Peyer's patch (tissue), 4 donors: ENCODE results near the gene DNASE1L2. TPM values are rescaled to one million over a fixed set of nuclear protein-coding genes. Genes with fewer than 3 reads are reported as not detected.

Experiments used
- DNase-seq, 3 donors: peaks; one replicate each; pipeline ENCODE4 v3.0.0-alpha.2; 2017 to 2019
- H3K27ac ChIP-seq, 4 donors: fragments of 200-600 bp; sonication (generic); one replicate each; pipeline ENCODE4 v1.5.1; 2016 to 2019
- H3K27me3 ChIP-seq, 2 donors: fragments of 200-600 bp; sonication (generic); one replicate each; pipeline ENCODE4 v1.5.1; 2019
- H3K36me3 ChIP-seq, 3 donors: fragments of 200-600 bp; sonication (generic); one replicate each; pipeline ENCODE4 v1.5.1; 2016 to 2019
- H3K4me1 ChIP-seq, 4 donors: fragments of 200-600 bp; sonication (generic); one replicate each; pipeline ENCODE4 v1.5.1; 2016 to 2019
- H3K4me3 ChIP-seq, 4 donors: fragments of 200-600 bp; sonication (generic); 1 replicate in 3 of 4; 2 replicates in 1 of 4; pipeline ENCODE4 v1.5.1; 2016 to 2019; ENCODE audit warnings: mild to moderate bottlenecking in 1 of 4
- H3K9me3 ChIP-seq, 4 donors: fragments of 200-600 bp; sonication (generic); one replicate each; pipeline ENCODE4 v1.5.1; 2016 to 2019; ENCODE audit warnings: mild to moderate bottlenecking in 1 of 4
- POLR2A ChIP-seq, 2 donors: fragments of 450-650 bp; IDR thresholded peaks; one replicate each; pipeline ENCODE4 v1.5.1; 2017; ENCODE audit warnings: antibody characterized with exemption in 2 of 2, mild to moderate bottlenecking in 2 of 2, moderate library complexity in 2 of 2
- total RNA-seq, 4 donors: library from RNA; depleted of rRNA; stranded (reverse); fragments of >200 nt; gene quantifications; one replicate each; pipeline ENCODE4 v1.1.0, GENCODE V29; 2016
- TF ChIP-seq, protein P1 (sequence below), 6 experiments: fragments of 450-650 bp in 4 of 6; fragments of 200-600 bp in 2 of 6; sonication (generic) in 1 of 6; IDR thresholded peaks; one replicate each; pipeline ENCODE4 v1.5.1; 2017 to 2019; ENCODE audit warnings: antibody characterized with exemption in 6 of 6, mild to moderate bottlenecking in 3 of 6, moderate library complexity in 1 of 6

The DNASE1L2 gene
- total RNA-seq, 4 donors from 2014 or later: 2.0 to 2.8 (median 2.5) TPM; not detected in 1

DNA sequence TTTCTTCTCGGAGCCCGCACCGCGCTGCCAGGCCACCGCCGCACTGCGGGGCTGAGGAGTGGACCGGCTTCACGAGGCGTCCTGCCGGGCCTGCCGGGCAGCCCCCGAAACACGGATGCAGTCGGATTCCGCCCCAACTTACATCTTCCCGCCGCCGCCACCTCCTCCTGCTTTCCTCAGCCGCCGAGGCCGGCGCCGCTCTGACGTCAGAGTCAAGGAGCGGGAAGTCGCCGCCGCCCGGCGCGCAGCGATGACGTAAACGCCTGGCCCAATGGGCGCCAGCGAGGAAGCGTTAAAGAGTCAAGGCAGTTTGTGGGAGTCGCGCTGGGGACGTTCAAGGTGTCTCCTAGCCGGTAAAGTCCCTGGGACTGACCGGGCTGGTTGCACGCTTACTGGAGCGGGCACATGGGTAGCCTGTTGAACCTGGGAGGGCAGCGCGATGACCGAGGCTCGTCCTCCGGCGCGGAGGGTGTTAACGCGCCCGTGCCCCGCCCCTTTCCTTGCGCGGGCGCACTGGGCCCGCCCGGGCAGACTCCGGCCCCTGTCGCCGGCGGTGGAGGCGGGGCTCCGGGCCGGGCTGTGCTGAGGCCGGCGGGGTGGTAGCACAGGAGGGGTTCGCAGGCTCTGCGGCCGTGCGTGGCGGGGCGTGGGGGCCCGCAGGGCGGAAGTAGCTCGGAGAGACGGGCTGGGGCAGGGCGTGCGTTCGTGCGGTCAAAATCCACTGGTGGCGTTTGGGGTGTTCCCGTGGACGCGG, 31.8 kb downstream of the DNASE1L2 start, which contains the start of gene RNPS1:
Gene RNPS1, minus strand, starts transcription at position 214 of the 754 bp plus-strand sequence. CDS start 3,483 bp downstream, outside the sequence.
- DNase-seq: peak; percentile 93 to 99 (median 98)
- peak; percentile 89 to 93 for TF ChIP-seq POLR2A (IDR thresholded peaks at IDR 0.05)
- TF ChIP-seq, protein P1, sequence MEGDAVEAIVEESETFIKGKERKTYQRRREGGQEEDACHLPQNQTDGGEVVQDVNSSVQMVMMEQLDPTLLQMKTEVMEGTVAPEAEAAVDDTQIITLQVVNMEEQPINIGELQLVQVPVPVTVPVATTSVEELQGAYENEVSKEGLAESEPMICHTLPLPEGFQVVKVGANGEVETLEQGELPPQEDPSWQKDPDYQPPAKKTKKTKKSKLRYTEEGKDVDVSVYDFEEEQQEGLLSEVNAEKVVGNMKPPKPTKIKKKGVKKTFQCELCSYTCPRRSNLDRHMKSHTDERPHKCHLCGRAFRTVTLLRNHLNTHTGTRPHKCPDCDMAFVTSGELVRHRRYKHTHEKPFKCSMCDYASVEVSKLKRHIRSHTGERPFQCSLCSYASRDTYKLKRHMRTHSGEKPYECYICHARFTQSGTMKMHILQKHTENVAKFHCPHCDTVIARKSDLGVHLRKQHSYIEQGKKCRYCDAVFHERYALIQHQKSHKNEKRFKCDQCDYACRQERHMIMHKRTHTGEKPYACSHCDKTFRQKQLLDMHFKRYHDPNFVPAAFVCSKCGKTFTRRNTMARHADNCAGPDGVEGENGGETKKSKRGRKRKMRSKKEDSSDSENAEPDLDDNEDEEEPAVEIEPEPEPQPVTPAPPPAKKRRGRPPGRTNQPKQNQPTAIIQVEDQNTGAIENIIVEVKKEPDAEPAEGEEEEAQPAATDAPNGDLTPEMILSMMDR (IDR thresholded peaks at IDR 0.05): peak in 1 of 6 experiments; percentile 0
- H3K27ac ChIP-seq: peak within 1 kb of the TSS; percentile 90 to 97 (median 94)
- H3K36me3 ChIP-seq: peaks cover 0 to 14% (median 0%) of the 10 kb centered on the region in 3 donors
- H3K4me1 ChIP-seq: peaks cover 0 to 36% (median 8%) of the 10 kb centered on the region in 4 donors
- no peaks in the 10 kb centered on the region for H3K27me3 ChIP-seq
- H3K9me3 ChIP-seq: peaks cover 0 to 4% (median 0%) of the 10 kb centered on the region in 4 donors
- H3K4me3 ChIP-seq: peak within 1 kb of the TSS; percentile 72 to 88 (median 78)

DNA sequence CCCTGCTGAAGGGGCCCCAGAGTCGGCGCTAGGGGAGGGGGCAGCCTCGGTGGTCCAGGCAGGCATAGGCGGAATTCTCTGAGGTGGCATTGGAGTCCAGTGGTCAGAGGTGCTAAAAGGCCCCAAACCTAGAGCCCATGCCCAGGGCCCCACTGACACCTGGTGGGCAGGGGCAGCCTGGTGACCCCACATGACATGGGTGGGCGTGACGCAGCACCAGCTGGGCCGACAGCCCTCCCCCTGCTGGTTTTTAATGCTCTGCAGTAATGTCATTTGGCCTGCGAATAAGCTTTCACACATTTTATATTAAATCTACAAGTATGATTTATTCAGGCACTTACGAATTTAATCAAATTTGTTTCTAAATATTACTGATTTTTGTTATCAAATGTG, 33.8 kb downstream of the DNASE1L2 start:
- DNase-seq: no peak
- H3K36me3 ChIP-seq: no peaks in the 10 kb centered on the region
- no peak for TF ChIP-seq POLR2A (IDR thresholded peaks at IDR 0.05)
- TF ChIP-seq, protein P1 (IDR thresholded peaks at IDR 0.05): no peak
- peaks cover 0 to 36% (median 8%) of the 10 kb centered on the region in 4 donors for H3K4me1 ChIP-seq
- peak overlapping the region in 1 of 4 donors; percentile 72 for H3K4me3 ChIP-seq
- no peaks in the 10 kb centered on the region for H3K27me3 ChIP-seq
- no peak overlapping the region for H3K27ac ChIP-seq
- peaks cover 0 to 4% (median 0%) of the 10 kb centered on the region in 4 donors for H3K9me3 ChIP-seq

DNA sequence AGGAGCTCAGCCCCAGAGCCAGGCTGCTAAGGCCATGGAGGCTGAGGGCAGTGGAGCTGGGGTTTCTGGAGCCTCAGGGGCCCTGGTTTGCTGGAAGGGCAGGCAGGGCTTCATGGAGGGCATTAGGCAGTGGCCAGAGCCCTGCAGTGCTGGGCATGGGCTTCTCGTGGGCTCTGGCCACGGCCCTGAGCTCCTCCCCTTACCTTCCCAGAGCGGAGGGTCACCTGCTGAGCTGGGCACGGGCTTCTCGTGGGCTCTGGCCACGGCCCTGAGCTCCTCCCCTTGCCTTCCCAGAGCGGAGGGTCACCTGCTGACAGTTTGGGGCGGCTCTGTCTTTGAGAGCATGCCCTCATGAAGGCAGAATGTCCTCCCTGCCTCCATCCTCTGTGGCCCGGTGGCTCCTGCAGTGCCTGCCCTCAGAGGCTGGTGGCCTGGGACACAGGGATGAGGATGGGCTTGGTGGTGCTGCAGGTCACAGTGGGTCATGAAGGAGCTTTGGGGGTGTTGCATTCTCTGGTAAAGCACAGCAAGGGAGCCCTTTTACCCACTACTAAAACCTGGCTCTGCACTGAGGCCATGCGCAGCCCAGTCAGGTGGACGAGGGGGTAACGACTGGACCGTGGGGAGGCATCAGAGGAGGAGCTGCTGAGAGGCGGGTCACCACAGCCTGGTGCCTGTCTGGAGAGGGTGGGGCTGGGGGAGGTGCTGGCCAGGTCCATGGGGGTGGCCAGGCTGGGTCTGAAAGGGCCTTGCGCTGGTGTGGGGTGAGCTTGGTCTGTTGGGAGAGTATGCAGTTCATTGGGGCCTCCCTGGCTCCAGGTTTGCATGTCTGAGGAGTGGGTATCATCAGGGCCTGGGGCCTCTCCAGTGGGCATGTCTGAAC, 34.6 kb downstream of the DNASE1L2 start:
- no peak for DNase-seq
- peaks cover 0 to 4% (median 0%) of the 10 kb centered on the region in 4 donors for H3K9me3 ChIP-seq
- H3K4me1 ChIP-seq: peaks cover 0 to 30% (median 8%) of the 10 kb centered on the region in 4 donors
- TF ChIP-seq, protein P1 (IDR thresholded peaks at IDR 0.05): no peak
- no peak for TF ChIP-seq POLR2A (IDR thresholded peaks at IDR 0.05)
- no peak overlapping the region for H3K4me3 ChIP-seq
- no peaks in the 10 kb centered on the region for H3K36me3 ChIP-seq
- no peak overlapping the region for H3K27ac ChIP-seq
- no peaks in the 10 kb centered on the region for H3K27me3 ChIP-seq

DNA sequence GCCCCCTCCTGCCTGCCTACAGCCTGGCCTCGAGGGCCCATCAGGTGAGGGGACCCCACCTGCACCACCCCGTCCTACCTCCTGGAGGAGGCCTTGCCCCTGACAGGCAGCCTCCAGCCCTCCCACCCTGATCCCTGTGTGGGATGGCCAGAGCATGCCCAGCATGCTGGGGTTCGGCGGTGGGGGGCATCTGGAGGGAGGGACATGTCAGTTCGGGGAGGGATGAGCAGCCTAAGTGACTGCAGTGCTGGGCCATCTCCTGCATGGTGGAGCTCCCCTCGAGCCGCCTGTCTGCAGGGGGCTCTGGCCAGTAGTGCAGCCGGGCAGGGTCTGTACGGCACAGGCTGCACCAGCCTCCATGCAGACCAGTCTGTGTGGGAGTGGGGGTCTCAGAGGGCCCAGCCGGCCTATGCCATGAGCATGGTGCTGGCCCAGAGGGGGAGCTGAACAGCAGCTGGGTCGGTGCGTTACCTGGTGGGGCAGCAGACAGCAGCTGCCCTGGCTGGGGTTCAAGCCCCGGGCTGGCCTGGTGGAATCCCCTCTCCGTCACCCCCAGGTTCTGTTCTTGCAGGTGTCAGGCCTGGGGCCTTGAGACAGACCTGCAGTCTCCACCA, 35.7 kb downstream of the DNASE1L2 start:
- Histone ChIP-seq H3K27me3 (no peaks in the 10 kb centered on the region), H3K27ac (no peak overlapping the region), H3K36me3 (no peaks in the 10 kb centered on the region), H3K4me1 (peaks cover 0 to 18% (median 5%) of the 10 kb centered on the region in 4 donors), H3K4me3 (no peak overlapping the region), H3K9me3 (peaks cover 0 to 4% (median 0%) of the 10 kb centered on the region in 4 donors)
- no peak for TF ChIP-seq POLR2A (IDR thresholded peaks at IDR 0.05)
- TF ChIP-seq, protein P1 (IDR thresholded peaks at IDR 0.05): no peak
- peak in 1 of 3 donors; percentile 47 for DNase-seq

DNA sequence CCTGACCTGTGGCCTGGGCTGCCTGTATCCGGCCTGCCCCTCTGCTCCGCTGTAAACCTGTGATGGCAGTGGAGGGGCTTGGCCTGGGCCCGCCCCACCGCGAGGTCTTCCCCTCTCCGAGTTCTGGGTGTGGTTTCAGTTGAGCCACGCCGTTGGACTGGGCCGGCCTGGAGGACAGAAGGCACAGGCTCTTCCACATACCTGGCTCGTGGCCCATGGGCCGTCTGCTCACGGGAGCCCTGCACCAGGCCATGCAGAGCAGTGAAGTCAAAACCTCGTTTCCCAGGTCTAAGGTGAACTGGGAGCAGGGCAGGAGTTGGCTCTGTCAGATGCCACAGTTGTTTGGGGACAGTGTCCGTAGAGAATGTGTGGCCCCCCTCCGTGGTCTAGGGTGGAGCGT, 37.2 kb downstream of the DNASE1L2 start:
- Histone ChIP-seq H3K27ac (no peak overlapping the region), H3K4me1 (peaks cover 0 to 18% (median 4%) of the 10 kb centered on the region in 4 donors), H3K36me3 (no peaks in the 10 kb centered on the region), H3K27me3 (no peaks in the 10 kb centered on the region), H3K9me3 (no peaks in the 10 kb centered on the region), H3K4me3 (no peak overlapping the region)
- no peak for DNase-seq
- no peak for TF ChIP-seq POLR2A (IDR thresholded peaks at IDR 0.05)
- TF ChIP-seq, protein P1 (IDR thresholded peaks at IDR 0.05): no peak
